Caki2 (cell line): ENCODE measurements around the gene VPS33A. TPM values are rescaled to one million over a fixed set of nuclear protein-coding genes. Genes with fewer than 3 reads are reported as not detected.
A peak's percentile ranks its signal among the peaks of the same experiment; 100 is the strongest.
"Not testable (repeated sequence)": the region's sequence is repeated elsewhere in the genome, so short reads cannot be mapped to it uniquely, and the experiment has no call there.

Source experiments
- DNase-seq: peaks from one replicate; pipeline ENCODE4 v3.0.0-alpha.2; 2015; ENCODE audit warnings: low read depth
- in situ Hi-C: cut with HindIII; loops from 2 replicates; pipeline ENCODE4 v1.10.0; 2016; ENCODE audit warnings: low sequenced_read_pairs, low pct_unique_long_range_greater_than_20kb, mixed read lengths
- total RNA-seq: library from RNA; depleted of rRNA; stranded (reverse); fragments of >200 nt; shearing (Covaris generic); gene quantifications from 2 replicates; pipeline ENCODE4 v1.2.3, GENCODE V29; 2014; ENCODE audit warnings: low replicate concordance

VPS33A gene
- total RNA-seq, 1 experiment from 2014 or later, result 15.5 TPM

DNA sequence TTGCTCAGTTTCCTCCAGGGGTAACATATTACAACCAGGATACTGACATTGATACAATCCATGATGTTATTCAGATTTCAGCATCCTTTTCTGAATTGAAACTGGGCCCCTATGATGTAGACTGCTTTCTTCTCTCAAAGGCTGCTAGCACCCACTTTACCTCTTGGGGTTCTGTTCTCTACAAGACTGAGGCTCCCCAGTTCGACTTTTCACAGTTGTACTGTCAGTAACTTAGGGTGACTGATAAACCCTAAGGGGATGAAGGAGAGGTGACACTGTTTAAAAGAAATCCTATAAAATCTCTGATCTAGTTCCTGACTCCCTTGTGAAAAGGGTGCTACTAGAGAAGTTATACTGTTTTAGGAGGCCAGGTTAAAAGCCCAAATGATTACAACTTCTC, 818 bp downstream of the VPS33A start:
- DNase-seq, result no peak
- in situ Hi-C loops, result no loop called here

DNA sequence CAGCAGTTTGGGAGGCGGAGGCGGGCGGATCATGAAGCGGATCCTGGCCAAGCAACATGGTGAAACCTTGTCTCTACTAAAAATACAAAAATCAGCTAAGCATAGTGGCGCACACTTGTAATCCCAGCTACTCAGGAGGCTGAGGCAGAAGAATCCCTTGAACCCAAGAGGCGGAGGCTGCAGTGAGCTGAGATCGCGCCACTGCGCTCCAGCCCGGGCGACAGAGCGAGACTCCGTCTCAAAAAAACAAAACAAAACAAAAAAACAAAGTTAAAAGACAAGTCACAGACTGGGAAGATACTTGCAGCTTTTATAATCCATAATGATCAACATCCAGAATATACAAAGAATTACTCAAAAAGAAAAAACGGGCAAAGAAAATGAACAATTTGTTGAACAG, 5.6 kb downstream of the VPS33A start:
- DNase-seq, in situ Hi-C loops: not testable (repeated sequence)

DNA sequence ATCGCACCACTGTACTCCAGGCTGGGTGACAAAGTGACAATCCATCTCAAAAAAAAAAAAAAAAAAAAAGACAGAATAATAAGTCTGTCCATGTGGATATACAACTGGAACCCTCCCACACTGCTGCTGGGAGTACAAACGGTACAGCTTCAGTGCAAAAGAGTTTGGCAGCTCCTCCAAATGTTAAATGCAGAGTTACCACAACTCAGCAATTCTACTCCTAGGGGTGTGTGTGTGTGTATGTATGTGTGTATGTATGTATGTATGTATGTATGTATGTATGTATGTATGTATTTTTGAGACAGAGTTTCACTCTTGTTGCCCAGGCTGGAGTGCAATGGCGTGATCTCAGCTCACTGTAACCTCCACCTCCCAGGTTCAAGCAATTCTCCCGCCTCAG, 7.4 kb downstream of the VPS33A start:
- in situ Hi-C loops, DNase-seq: not testable (repeated sequence)

DNA sequence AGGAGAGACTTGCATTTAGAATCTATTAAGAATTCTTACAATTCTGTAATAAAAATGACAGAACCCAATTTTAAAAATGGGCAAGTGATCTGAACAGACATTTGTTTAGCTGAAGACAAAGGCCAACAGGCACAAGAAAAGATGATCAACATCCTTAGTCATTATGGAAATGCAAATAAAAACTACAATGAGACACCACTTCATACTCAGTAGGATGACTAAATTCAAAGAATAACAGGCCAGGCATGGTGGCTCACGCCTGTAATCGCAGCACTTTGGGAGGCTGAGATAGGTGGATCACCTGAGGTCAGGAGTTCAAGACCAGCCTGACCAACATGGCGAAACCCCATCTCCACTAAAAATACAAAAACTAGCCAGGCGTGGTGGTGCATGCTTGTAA, 7.8 kb downstream of the VPS33A start:
- in situ Hi-C loops, DNase-seq: not testable (repeated sequence)

DNA sequence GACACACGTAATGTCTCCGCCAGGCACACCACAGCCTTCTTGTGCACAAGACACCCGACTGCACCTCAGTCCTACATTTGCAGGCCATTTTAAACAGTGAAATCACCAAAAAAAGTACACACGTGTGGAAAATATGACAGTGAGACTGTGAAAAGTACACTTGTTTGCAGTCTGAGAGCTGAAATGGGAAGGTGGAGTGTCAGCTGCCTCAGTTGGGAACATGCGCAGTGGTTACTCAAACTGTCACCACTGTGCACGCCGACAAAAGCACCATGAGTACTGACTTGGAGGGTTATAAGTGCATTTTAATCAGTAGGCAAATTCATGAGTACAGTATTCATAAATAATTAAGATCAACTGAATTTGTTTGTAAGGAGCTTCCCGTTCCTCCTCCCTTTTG, 15.8 kb downstream of the VPS33A start:
- in situ Hi-C loops, result no loop called here
- no peak for DNase-seq

DNA sequence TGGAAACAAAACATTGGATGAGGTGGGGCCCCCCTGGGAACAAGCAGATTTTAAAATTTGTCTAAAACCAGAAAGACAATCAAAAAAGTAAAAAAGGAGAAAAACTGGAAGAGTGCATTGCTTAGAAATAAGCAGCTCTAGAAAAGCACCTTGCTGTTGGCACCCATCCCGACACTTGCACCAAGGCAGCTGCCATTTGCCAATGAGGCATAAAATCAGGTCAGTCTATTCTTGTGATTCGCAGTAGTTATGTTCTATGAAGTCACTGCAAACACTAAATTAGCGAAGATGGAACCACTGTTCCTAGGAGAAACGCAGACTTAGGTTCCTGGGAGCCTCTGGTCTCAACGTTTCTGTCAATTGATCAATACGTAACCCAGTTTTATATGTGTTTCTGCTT, 16.2 kb downstream of the VPS33A start:
- in situ Hi-C loops, result no loop called here

DNA sequence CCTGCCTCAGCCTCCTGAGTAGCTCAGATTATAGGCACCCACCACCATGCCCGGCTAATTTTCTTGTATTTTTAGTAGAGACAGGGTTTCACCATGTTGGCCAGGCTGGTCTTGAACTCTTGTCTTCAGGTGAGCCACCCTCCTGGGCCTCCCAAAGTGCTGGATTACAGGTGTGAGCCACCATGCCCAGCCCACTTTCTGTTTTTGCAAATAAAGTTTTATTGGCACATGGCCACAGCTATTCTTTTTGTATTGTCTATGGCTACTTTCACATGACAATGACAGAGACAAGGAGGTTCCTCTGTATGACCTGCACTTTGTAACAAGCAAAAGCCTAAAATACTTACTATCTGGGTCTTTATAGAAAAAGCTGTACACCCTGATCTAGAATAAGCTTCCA, 20.7 kb downstream of the VPS33A start:
- in situ Hi-C loops, result no loop called here
- DNase-seq, result no peak

More for the DNA sequence above, 16.2 kb downstream of the VPS33A start:
- no peak for DNase-seq

DNA sequence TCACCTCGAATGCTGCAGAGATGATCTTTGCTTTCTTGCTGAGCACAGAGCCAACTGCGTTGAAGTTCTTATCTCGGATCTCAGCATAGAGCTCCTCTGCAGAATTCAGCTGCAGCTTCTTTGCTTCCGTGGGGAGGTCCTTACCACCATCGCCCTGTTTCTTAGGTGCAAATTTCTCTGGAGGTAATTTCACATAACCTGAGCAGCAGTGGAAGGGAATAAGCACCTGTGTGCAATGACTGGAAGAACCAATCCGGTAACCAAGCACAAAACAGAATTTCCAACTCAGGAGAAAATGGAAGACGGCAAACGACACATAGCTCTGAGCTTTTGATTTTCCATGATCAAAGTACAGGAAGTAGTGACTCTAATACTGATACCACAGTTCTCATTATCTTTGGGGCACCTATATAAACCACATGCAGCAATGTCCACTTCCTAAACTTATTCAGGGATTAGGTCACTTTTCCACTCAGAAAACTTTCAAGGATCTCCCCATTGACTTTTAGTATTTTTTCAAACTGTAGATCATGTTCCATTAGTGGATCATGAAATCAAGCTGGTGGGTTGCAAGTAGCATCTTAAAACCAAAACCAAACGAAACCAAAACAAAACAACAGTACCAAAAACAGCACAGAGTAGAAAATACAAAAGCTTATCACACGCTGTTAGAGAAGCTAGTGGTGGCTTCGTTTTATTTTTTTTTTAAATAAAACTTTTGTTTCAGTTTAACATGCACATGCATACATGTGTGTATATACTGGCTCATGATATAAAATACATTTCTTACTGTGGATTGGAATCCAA, 21.5 kb downstream of the VPS33A start:
- no peak for DNase-seq
- in situ Hi-C loops, result no loop called here

DNA sequence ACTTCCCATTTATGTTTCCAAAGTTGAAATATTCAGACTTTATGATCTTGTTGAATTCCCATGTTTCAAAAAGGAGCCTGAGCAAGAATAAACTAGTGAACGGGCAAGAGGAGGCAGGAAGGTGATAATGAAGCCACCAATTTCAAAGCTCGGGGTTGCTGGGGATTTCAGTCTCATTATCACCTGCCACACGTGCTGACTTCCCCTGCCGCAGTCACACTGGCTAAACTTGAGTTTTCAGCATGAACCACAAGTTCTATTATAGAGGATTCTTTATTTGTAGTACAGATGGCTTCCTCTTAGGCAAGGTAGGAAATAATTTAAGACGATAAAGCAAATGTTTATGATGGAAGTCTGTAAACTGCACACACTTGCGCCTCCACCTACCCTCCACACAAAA, 22.3 kb downstream of the VPS33A start:
- no peak for DNase-seq
- in situ Hi-C loops, result no loop called here

DNA sequence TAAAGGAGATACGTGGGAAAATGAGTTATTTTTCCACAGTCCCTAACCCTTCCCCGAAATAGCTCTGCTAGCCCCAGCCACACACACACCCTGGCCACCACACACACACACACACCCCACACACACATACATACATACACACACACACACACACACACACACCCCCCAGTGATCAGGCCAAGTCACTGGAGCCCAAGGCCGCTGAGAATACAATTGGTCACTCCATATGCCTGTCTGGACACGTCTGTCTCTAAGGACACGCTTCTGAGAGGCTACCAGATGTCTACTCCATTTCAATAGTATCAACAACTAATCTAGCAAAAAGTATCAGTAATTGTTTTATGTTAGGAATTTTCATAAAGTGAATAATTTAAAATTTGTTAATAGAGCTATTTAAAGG, 27.4 kb downstream of the VPS33A start:
- no peak for DNase-seq
- in situ Hi-C loops, result no loop called here

DNA sequence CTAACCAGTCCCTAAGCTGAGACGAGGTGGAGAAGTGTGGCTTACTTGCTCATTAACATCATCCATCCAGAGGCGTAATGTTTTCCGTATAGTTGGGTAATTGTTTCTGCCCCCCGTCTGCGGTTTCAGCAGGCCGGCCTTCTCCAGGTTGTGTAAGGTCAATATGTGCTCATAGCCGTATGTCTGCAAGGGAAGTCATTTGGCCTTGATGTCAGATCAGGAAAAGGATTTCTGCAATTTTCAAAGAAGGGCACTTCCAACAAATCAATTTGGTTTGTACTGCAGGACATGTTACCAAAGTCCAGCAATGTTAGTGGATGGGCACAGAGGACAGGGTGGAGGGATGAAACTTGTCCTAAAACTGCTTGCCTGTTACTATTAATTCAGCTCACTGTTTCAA, 30.6 kb downstream of the VPS33A start:
- no peak for DNase-seq
- in situ Hi-C loops, result no loop called here

DNA sequence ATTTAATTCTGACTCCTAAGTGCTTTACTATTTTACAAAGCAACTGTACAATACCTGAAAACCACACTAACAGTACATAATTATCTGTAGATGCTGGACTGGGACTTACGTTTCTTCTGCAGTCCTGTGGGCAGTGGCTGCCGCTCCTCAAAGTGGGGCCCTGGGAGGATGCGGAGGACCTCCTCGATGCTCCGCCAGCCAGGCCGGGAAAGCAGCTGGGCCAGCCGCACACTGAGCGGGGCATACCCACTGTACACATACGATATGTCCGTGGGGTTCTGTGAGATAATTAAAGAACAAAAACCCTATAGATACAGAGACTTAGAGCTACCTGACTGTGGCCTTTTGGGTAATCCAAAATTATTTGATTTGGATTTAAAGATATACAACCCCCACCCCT, 33.6 kb downstream of the VPS33A start:
- in situ Hi-C loops, result no loop called here

DNA sequence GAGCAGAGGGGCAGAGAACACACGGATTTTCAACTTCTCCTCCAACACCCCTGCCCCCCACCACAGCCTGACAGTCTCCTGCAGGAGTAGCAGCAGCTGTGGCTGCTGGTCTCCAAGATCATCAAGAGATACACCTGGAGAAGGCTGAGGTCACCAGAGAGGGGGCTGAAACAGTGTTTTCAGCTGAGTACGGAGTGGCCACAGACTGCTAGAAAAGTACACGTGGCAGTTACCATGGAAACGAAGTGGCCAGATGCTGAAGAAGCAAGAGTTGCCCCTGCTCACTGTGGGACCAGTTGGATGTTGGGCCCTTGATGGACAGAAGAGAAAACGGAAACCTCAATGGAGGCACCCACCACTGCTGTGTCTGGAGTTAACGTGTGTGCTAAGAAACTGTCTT, 35.5 kb downstream of the VPS33A start:
- DNase-seq, result no peak
- in situ Hi-C loops, result no loop called here

More for the DNA sequence above, 33.6 kb downstream of the VPS33A start:
- DNase-seq, result no peak

DNA sequence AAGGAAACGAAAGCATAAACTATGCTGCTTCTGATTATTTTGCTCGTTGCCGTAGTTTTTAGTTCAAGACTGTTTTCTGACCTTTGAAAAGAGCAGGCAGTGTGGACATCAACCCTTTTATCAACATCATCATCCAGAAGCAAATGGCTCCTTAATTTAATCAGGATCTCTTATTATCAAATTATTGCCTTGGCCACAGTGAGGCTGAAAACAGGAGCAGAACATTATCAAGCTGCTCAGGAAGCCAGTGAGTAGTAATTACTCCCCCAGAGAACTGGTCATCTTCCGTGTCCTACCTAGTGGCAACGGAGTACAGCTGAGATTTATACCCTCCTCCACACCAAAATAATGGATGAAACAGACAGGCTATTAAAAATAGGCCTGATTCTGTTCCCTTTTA, 38.2 kb downstream of the VPS33A start:
- in situ Hi-C loops, result no loop called here

DNA sequence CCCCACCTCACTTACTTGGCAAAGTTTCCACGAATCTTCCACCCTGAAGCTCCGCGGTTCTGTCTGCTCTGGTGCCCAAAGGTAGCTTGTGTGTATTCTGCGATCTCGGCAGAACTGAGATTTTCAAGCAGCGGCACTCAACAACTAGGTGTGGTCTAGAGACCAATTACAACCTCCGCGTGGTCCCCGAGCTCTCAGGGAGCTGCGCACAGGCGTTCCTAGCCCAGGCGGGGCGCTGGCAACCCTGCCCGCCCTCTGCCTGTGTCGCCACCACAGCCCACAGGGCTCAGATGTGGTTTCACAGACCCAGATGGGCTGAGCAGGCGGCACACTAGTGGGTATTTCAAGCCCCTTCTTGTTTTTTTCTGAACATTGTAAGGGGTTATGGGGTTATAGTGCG, 39.0 kb downstream of the VPS33A start:
- no peak for DNase-seq
- in situ Hi-C loops, result no loop called here

More for the DNA sequence above, 38.2 kb downstream of the VPS33A start:
- no peak for DNase-seq

DNA sequence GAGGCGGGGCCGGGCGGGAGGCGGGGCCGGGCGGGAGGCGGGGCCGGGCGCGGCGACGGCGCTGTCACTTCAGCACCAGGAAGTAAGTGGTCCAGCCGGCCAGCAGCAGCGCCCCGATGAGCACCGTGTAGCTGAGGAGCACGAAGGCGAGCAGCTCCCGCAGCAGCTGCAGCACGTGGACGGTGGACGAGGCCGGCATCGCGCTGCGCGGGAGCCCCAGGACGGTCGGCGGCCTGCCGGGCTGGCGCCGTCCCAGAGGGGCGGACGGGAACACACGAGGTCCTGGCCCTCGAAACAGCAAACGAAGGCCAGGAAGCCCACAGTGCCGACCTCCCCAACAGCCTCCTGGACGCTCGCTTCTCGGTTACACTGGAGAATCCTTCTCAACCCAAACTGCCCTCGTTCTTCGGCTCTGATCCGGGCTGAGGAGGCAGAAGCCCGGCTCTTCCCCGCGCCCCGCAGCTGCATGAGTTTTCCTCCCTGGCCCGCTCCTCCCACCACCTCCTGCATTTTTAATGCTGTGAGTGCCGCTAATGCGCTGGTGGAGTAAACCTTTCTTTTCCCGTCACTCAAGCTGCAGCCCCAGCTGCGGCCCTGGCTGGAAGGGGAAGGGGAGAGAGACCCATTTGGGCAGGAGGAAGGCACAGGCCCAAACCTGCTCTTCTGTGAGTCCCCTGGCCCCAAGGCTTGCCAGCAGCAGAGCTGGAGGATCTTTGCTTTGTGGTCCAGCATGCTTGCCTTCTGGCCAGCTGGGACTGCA, 39.7 kb downstream of the VPS33A start:
- no peak for DNase-seq
- in situ Hi-C loops, result no loop called here

DNA sequence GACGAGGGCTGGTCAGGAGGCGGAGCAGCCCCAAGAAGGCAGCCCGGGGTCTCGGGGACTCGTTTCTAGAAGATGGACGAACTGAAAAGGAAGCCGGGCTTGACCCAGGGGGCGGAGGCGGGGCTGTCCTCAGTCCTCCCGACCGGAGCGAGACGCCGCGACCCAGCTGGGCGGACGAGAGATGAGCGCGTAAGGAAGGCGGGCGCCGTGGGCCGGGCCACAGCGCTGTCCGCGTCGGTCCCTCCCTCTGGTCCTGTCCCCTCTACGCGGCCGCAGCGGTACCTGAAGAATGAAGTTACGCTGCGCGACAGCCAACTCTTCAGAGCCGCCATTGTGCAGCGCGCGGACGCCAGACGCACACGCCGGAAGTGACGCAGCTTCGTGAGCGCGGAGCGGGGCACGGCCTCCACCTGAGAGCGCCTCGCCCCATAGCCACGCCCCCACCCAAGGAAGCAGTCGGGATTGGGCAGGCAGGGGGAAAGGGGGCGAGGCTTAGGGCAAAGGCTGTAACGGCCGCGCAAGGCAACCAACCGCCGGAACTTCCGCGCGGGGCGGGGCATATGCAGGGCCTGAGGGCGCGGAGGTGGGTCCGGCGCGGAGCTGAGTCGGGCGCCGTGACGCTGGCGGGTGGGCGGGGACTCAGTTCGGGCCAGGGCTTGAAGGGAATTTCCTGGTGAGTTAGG, 40.5 kb downstream of the VPS33A start, which contains the start of gene DIABLO:
TSS of gene DIABLO (minus strand) at position 370 of the 683 bp plus-strand sequence. CDS start at position 332, 38 bp downstream.
- in situ Hi-C loops, result no loop called here
- DNase-seq, result peak; percentile 99

DNA sequence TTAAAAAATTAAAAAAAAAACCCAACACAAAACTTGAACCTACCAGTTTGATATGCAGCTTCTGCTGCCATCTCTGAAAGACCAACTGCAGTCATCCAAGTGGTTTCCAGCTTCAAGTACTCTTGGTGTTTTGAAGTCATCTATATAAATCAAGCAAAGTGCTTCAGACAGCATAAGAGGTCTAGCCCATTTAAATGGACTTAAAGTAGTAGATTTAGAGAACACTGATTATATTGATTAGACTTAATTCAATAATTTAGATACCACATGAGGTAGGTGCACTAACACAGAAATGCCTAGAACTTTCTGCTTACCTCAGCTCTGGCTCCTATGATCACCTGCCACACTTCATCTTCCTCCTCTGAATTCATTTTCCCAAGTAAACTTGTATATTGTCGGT, 49.8 kb downstream of the VPS33A start:
- no peak for DNase-seq
- in situ Hi-C loops, result no loop called here

DNA sequence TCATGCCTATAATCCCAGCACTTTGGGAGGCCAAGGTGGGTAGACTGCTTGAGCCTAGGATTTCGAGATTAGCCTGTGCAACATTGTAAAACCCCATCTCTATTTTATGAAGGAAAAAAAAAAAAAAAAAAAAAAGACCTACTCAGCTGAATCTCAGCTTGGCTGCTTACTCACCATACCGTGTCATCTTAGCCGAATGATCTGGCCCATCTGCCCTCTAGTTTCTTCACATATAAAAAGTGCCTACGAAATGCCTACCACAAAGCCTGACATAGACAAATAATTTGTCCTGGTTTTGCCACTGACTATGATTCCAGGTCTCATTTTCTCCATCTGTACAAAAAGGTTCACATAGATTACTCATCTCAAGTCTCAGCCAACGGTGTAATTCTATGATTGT, 50.5 kb downstream of the VPS33A start:
- in situ Hi-C loops, result no loop called here
- no peak for DNase-seq
